AG04450 (cell line): ENCODE data around the gene KRTAP12-4. TPM values are rescaled to one million over a fixed set of nuclear protein-coding genes. Genes with fewer than 3 reads are reported as not detected.

Experiments
- CTCF ChIA-PET: fragments of 300-600, 350-600 bp; formaldehyde crosslinking; extraction: SDS; loops from one replicate; lab custom pipeline; 2022; ENCODE audit warnings: antibody characterized with exemption, inconsistent platforms; lab: Charles Lee
- POLR2A ChIA-PET: fragments of 350-600 bp; formaldehyde crosslinking; extraction: SDS; loops from one replicate; lab custom pipeline; 2021; ENCODE audit warnings: antibody characterized with exemption, inconsistent platforms; lab: Yijun Ruan, JAX
- DNase-seq: peaks from one replicate; pipeline ENCODE4 v3.0.0-alpha.2; 2011; ENCODE audit warnings: low read depth, low spot score
- H3K27ac ChIP-seq: one replicate; pipeline ENCODE4 v1.5.1; 2012; ENCODE audit warnings: low read depth, low read length, control low read depth
- H3K27me3 ChIP-seq: one replicate; pipeline ENCODE4 v1.6.0; 2012; ENCODE audit warnings: low read length; ENCODE audit not compliant: control insufficient read depth, insufficient read depth
- H3K4me3 ChIP-seq: 2 replicates; pipeline ENCODE4 v1.5.1; 2011; ENCODE audit warnings: mild to moderate bottlenecking, low read depth, low read length, control low read depth
- H3K9me3 ChIP-seq: 2 replicates; pipeline ENCODE4 v1.5.1; 2012; ENCODE audit warnings: low read length; ENCODE audit not compliant: control insufficient read depth, insufficient read depth
- polyA minus RNA-seq: library from RNA; depleted of rRNA, polyadenylated mRNA; stranded (reverse); fragments of >200 nt; gene quantifications from 2 replicates; pipeline ENCODE4 v1.2.3, GENCODE V29; 2011; rRNA and poly(A)+ RNA removed
- polyA plus RNA-seq: library from polyadenylated mRNA; depleted of rRNA; stranded (reverse); fragments of >200 nt; gene quantifications from 2 replicates; pipeline ENCODE4 v1.2.3, GENCODE V29; 2011; rRNA removed
- TF ChIP-seq, protein P1 (sequence below): IDR thresholded peaks from 2 replicates; pipeline ENCODE4 v1.5.1; 2011; ENCODE audit warnings: low read depth, low read length, control low read depth, inconsistent platforms

KRTAP12-4 gene
- polyA plus RNA-seq (not detected in 2 replicates), polyA minus RNA-seq (not detected in 2 replicates)

DNA sequence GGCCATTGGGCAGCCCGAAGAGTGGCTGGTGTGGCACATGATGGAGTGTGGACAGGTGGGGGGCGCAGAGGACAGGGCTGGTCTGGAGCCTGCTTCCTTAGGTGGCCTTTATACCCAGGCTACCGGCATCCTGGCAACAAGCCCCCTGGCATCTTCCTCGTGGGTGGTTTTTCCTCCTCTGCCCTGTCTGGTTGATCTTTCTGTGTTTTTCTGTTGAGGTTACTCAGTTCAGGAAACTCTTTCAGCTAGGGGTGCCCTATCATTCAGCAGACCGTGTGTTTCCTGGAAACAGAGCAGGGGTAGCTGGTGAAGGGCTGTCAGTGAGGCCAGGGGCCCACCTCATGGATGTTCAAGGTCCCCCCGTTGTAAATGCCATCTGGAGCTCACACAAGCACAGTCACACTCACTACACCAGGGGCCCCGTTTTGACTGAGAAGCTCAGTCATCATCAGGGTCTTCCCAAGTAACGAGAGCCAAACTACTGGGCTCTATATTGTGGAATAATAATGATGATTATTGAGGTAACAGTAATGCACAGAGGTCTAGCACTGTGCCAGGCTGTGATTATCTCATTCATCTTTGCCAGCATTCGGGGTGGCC is at the start of gene KRTAP12-4:
TSS of gene KRTAP12-4 (minus strand) at position 84 of the 600 bp plus-strand sequence. CDS start at position 39, 45 bp downstream.
- Histone ChIP-seq H3K9me3 (peaks cover 30% of the 10 kb centered on the region), H3K4me3 (no peak within 1 kb of the TSS), H3K27ac (no peak within 1 kb of the TSS), H3K27me3 (no peaks in the 10 kb centered on the region)
- TF ChIP-seq, protein P1, sequence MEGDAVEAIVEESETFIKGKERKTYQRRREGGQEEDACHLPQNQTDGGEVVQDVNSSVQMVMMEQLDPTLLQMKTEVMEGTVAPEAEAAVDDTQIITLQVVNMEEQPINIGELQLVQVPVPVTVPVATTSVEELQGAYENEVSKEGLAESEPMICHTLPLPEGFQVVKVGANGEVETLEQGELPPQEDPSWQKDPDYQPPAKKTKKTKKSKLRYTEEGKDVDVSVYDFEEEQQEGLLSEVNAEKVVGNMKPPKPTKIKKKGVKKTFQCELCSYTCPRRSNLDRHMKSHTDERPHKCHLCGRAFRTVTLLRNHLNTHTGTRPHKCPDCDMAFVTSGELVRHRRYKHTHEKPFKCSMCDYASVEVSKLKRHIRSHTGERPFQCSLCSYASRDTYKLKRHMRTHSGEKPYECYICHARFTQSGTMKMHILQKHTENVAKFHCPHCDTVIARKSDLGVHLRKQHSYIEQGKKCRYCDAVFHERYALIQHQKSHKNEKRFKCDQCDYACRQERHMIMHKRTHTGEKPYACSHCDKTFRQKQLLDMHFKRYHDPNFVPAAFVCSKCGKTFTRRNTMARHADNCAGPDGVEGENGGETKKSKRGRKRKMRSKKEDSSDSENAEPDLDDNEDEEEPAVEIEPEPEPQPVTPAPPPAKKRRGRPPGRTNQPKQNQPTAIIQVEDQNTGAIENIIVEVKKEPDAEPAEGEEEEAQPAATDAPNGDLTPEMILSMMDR, result no peak
- POLR2A ChIA-PET, result no interaction called here
- no peak for DNase-seq
- CTCF ChIA-PET, result no interaction called here

GRCh38 chr21:44703731-44704635 is 49.5 kb upstream of the KRTAP12-4 start:
- CTCF ChIA-PET, result no interaction called here
- no peaks in the 10 kb centered on the region; the same call in 1 of the 2 replicates for H3K9me3 ChIP-seq
- POLR2A ChIA-PET, result no interaction called here
- H3K27ac ChIP-seq, result no peak overlapping the region
- no peak overlapping the region for H3K4me3 ChIP-seq
- peaks cover 59% of the 10 kb centered on the region for H3K27me3 ChIP-seq
- TF ChIP-seq, protein P1, result no peak
- DNase-seq, result no peak

- Histone ChIP-seq H3K27ac (no peak overlapping the region), H3K4me3 (no peak overlapping the region), H3K9me3 (no peaks in the 10 kb centered on the region; the same call in 1 of the 2 replicates), H3K27me3 (peaks cover 58% of the 10 kb centered on the region)
- TF ChIP-seq, protein P1, result no peak
- DNase-seq, result no peak
- ChIA-PET CTCF (no interaction called here), POLR2A (no interaction called here)
These were observed 48.7 kb upstream of the KRTAP12-4 start for GRCh38 chr21:44702973-44703730.

GRCh38 chr21:44702111-44702972 is 47.9 kb upstream of the KRTAP12-4 start:
- Histone ChIP-seq H3K9me3 (no peaks in the 10 kb centered on the region; the same call in 1 of the 2 replicates), H3K27me3 (peaks cover 52% of the 10 kb centered on the region)

More at GRCh38 chr21:44702111-44702972, 47.9 kb upstream of the KRTAP12-4 start:
- H3K4me3 ChIP-seq, result no peak overlapping the region
- H3K27ac ChIP-seq, result no peak overlapping the region
- no peak for DNase-seq
- ChIA-PET CTCF (no interaction called here), POLR2A (no interaction called here)
- TF ChIP-seq, protein P1, result no peak
